Spleen (tissue), 7 donors: Measurements from ENCODE around the gene ANKRD52.

ENCODE experiments used
- POLR2A ChIP-seq, 3 donors: fragments of 450-650 bp; IDR thresholded peaks; one replicate each; pipeline ENCODE4 v1.5.1; 2017; ENCODE audit warnings: antibody characterized with exemption in 3 of 3, mild to moderate bottlenecking in 1 of 3
- POLR2AphosphoS5 ChIP-seq, 3 donors: sonication (generic); formaldehyde crosslinking; IDR thresholded peaks; one replicate each; pipeline ENCODE4 v1.5.1; 2017; ENCODE audit warnings: antibody characterized with exemption in 3 of 3
- TF ChIP-seq, protein P1 (sequence below), 11 experiments: fragments of 200-600 bp in 7 of 11; fragments of 450-650 bp in 4 of 11; sonication (generic) in 4 of 11; IDR thresholded peaks in 8 of 11; conservative IDR thresholded peaks in 3 of 11; 1 replicate in 7 of 11; 2 replicates in 4 of 11; pipeline versions ENCODE4 v1.4.0 to v1.8.0; 2016 to 2021; ENCODE audit warnings: antibody characterized with exemption in 11 of 11, inconsistent platforms in 4 of 11, mild to moderate bottlenecking in 1 of 11
- donor health status: DM: no; HTN: no; CAD: no; lungs with moderate emphysema.
- donor health status: DM: no; HTN: no; CAD: no.
- donor health status: DM: no; HTN: no; CAD: no.

DNA sequence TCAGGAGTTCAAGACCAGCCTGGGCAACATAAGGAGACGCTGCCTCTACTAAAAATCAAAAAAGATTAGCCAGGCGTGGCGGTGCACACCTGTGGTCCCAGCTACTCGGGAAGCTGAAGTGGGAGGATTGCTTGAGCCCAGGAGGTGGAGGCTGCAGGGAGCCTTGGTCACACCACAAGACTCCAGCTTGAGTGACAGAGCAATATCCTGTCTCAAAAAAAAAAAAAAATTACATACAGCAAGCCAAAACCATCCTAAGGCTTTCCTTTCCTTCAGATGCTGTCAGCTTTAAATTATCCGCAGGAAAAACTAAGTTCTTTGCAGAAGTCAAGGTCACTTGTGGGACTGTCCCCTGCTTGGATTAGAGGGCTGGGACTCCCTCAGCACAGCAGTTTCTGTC is 40.6 kb upstream of the ANKRD52 start:
- TF ChIP-seq, protein P1, sequence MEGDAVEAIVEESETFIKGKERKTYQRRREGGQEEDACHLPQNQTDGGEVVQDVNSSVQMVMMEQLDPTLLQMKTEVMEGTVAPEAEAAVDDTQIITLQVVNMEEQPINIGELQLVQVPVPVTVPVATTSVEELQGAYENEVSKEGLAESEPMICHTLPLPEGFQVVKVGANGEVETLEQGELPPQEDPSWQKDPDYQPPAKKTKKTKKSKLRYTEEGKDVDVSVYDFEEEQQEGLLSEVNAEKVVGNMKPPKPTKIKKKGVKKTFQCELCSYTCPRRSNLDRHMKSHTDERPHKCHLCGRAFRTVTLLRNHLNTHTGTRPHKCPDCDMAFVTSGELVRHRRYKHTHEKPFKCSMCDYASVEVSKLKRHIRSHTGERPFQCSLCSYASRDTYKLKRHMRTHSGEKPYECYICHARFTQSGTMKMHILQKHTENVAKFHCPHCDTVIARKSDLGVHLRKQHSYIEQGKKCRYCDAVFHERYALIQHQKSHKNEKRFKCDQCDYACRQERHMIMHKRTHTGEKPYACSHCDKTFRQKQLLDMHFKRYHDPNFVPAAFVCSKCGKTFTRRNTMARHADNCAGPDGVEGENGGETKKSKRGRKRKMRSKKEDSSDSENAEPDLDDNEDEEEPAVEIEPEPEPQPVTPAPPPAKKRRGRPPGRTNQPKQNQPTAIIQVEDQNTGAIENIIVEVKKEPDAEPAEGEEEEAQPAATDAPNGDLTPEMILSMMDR (IDR thresholded peaks at IDR 0.05 in 8 of 11, conservative IDR thresholded peaks at IDR 0.05 in 3 of 11) = no peak
- TF ChIP-seq POLR2A (IDR thresholded peaks at IDR 0.05) (no peak), POLR2AphosphoS5 (IDR thresholded peaks at IDR 0.05) (no peak)
